Type B pancreatic cell (in vitro differentiated cells): ENCODE results near the gene ATP4A. TPM values are rescaled to one million over a fixed set of nuclear protein-coding genes. Genes with fewer than 3 reads are reported as not detected.
A peak's percentile ranks its signal among the peaks of the same experiment; 100 is the strongest.

Source experiments
- DNase-seq: peaks from one replicate; pipeline ENCODE4 v3.0.0; 2021; ENCODE audit warnings: mixed read lengths; ENCODE audit not compliant: unreplicated experiment; ENCODE audit errors: extremely low spot score
- H3K27ac Mint-ChIP-seq: 2 replicates; pipeline ENCODE4 v1.8.0; 2021; ENCODE audit warnings: mild to moderate bottlenecking, mixed read lengths
- H3K27me3 Mint-ChIP-seq: 2 replicates; pipeline ENCODE4 v1.8.0; 2021; ENCODE audit warnings: mixed read lengths
- H3K36me3 Mint-ChIP-seq: 2 replicates; pipeline ENCODE4 v1.8.0; 2021; ENCODE audit warnings: mixed read lengths
- H3K4me1 Mint-ChIP-seq: one replicate; pipeline ENCODE4 v1.8.0; 2021; ENCODE audit warnings: mixed read lengths; ENCODE audit not compliant: unreplicated experiment
- H3K4me3 Mint-ChIP-seq: 2 replicates; pipeline ENCODE4 v1.8.0; 2021; ENCODE audit warnings: mild to moderate bottlenecking, mixed read lengths
- H3K9me3 Mint-ChIP-seq: 2 replicates; pipeline ENCODE4 v1.8.0; 2021; ENCODE audit warnings: mixed read lengths
- total RNA-seq: library from RNA; stranded (reverse); gene quantifications from 2 replicates; pipeline ENCODE4 v1.2.1, GENCODE V29; 2021; ENCODE audit warnings: low replicate concordance
- TF ChIP-seq, protein P1 (sequence below): fragments of 200-600 bp; sonication (generic); conservative IDR thresholded peaks from 2 replicates; pipeline ENCODE4 v1.5.0; 2021; ENCODE audit warnings: antibody characterized with exemption, mild to moderate bottlenecking

The ATP4A gene
- total RNA-seq, 1 donor from 2014 or later: 16.8 TPM

DNA sequence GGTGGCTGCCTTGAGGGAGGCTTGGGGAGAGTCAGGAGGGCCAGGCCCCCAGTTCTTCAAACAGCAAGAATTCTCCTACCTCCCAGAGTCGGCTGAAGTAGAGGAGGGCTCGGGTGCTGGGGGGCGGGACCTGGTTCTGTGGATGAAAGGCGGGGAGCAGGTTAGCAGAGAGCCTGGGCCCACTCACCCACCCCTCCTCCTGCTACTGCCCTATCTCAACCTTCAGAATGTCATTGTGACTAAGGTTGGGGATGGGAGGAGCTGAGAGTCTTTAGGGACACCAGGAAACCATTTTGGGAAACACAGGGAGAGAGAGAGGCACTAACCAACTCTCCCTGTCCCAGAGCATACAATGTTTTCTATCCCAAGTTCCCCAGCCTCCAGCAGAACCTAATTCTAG lies 60.7 kb downstream of the ATP4A start:
- TF ChIP-seq, protein P1, sequence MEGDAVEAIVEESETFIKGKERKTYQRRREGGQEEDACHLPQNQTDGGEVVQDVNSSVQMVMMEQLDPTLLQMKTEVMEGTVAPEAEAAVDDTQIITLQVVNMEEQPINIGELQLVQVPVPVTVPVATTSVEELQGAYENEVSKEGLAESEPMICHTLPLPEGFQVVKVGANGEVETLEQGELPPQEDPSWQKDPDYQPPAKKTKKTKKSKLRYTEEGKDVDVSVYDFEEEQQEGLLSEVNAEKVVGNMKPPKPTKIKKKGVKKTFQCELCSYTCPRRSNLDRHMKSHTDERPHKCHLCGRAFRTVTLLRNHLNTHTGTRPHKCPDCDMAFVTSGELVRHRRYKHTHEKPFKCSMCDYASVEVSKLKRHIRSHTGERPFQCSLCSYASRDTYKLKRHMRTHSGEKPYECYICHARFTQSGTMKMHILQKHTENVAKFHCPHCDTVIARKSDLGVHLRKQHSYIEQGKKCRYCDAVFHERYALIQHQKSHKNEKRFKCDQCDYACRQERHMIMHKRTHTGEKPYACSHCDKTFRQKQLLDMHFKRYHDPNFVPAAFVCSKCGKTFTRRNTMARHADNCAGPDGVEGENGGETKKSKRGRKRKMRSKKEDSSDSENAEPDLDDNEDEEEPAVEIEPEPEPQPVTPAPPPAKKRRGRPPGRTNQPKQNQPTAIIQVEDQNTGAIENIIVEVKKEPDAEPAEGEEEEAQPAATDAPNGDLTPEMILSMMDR: no peak
- H3K36me3 Mint-ChIP-seq: peaks cover 5% of the 10 kb centered on the region
- peaks cover 6% of the 10 kb centered on the region for H3K27me3 Mint-ChIP-seq
- H3K4me3 Mint-ChIP-seq: no peak overlapping the region
- no peaks in the 10 kb centered on the region for H3K4me1 Mint-ChIP-seq
- peak overlapping the region; percentile 55 for H3K27ac Mint-ChIP-seq
- H3K9me3 Mint-ChIP-seq: no peaks in the 10 kb centered on the region
- DNase-seq: no peak

DNA sequence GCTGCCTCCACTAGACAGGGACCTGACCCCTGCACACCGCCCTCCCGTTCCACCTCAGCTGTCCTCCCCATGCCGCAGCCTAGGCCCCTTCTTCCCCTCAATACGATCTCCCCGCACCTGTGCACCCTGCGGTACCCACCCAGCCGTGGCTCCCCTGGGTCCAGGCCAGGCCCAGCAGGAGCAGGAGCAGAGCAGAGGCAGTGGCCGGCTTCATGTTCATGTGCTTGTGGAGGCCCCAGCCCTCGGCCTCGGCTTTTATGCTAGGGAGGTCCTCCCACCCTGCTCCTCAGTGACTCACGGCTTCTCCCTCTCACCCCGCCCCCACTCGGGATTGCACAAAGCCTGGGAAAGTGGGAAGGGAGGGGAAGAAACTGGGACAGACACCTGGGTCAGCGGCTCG lies 61.8 kb downstream of the ATP4A start:
- peaks cover 5% of the 10 kb centered on the region for H3K36me3 Mint-ChIP-seq

DNA sequence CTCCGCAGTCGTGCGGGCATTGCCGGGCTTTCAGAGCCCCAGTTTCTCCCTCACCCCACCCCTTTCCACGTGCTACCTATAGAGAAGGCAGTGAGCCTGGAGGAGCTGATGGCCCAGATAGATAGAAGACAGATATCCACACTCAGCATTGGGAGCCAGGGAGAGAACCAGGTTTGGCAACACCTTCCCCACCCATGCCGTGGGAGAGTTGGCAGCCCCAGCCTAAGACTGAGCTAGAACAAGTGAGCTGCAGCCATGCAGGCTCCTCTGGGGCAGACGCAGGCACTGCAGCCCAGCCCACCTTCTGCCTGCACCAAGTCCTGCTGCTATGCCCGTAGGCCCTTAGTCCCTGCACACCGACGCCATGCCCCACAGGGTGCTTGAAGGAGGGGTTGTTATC lies 62.8 kb downstream of the ATP4A start:
- no peaks in the 10 kb centered on the region for H3K4me1 Mint-ChIP-seq
- H3K27me3 Mint-ChIP-seq: no peaks in the 10 kb centered on the region
- H3K36me3 Mint-ChIP-seq: no peaks in the 10 kb centered on the region
- H3K4me3 Mint-ChIP-seq: no peak overlapping the region
- no peak for DNase-seq
- no peak overlapping the region for H3K27ac Mint-ChIP-seq
- TF ChIP-seq, protein P1: no peak
- H3K9me3 Mint-ChIP-seq: no peaks in the 10 kb centered on the region

More for the DNA sequence above, 61.8 kb downstream of the ATP4A start:
- Mint-ChIP-seq H3K4me1 (no peaks in the 10 kb centered on the region), H3K27me3 (no peaks in the 10 kb centered on the region), H3K9me3 (no peaks in the 10 kb centered on the region), H3K4me3 (no peak overlapping the region), H3K27ac (no peak overlapping the region)
- TF ChIP-seq, protein P1: no peak
- no peak for DNase-seq

Other genes with a start within 250 kb of the ATP4A start
- 0.92 and 2.1 TPM in 2 replicates for gene CD22, start 234.5 kb downstream of the ATP4A start, total RNA-seq
- 2.1 and 2.7 TPM in 2 replicates for gene FFAR1, start 215.8 kb downstream of the ATP4A start, total RNA-seq
- gene FFAR3, start 205.2 kb downstream of the ATP4A start, total RNA-seq: 0.34 and 0.45 TPM in 2 replicates
- gene GPR42, start 192.6 kb downstream of the ATP4A start, total RNA-seq: not detected in 2 replicates
- gene FFAR2, start 115.4 kb downstream of the ATP4A start, total RNA-seq: 1.1 and 2.2 TPM in 2 replicates
- 0.80 and 2.0 TPM in 2 replicates for gene KRTDAP, start 73.2 kb downstream of the ATP4A start, total RNA-seq
- 70.9 and 141 TPM in 2 replicates for gene DMKN, start 50.0 kb downstream of the ATP4A start, total RNA-seq
- gene SBSN, start 35.3 kb downstream of the ATP4A start, total RNA-seq: 0.53 TPM in 1 of 2 replicates, not detected in the other
- gene GAPDHS, start 30.2 kb downstream of the ATP4A start, total RNA-seq: not detected in 2 replicates
- 104 and 113 TPM in 2 replicates for gene TMEM147, start 18.0 kb downstream of the ATP4A start, total RNA-seq
- not detected in 2 replicates for gene PMIS2, start 22.5 kb upstream of the ATP4A start, total RNA-seq
- 19.5 and 42.6 TPM in 2 replicates for gene HAUS5, start 49.1 kb upstream of the ATP4A start, total RNA-seq
- gene RBM42, start 65.4 kb upstream of the ATP4A start, total RNA-seq: 79.6 and 84.9 TPM in 2 replicates
- 1.1 TPM in 2 replicates for gene ETV2, start 78.1 kb upstream of the ATP4A start, total RNA-seq
- 408 and 544 TPM in 2 replicates for gene COX6B1, start 84.7 kb upstream of the ATP4A start, total RNA-seq
- 4.4 and 5.1 TPM in 2 replicates for gene UPK1A, start 102.9 kb upstream of the ATP4A start, total RNA-seq
- not detected in 2 replicates for gene ZBTB32, start 140.9 kb upstream of the ATP4A start, total RNA-seq
- gene KMT2B, start 154.3 kb upstream of the ATP4A start, total RNA-seq: 52.3 and 55.4 TPM in 2 replicates
- gene IGFLR1, start 178.8 kb upstream of the ATP4A start, total RNA-seq: 1.5 and 3.8 TPM in 2 replicates
- gene U2AF1L4, start 181.8 kb upstream of the ATP4A start, total RNA-seq: 22.2 and 25.4 TPM in 2 replicates
- 74.2 and 85.4 TPM in 2 replicates for gene PSENEN, start 182.0 kb upstream of the ATP4A start, total RNA-seq
- gene LIN37, start 184.9 kb upstream of the ATP4A start, total RNA-seq: 15.5 and 17.9 TPM in 2 replicates
- 0.43 and 0.60 TPM in 2 replicates for gene HSPB6, start 193.4 kb upstream of the ATP4A start, total RNA-seq
- gene PROSER3, start 194.5 kb upstream of the ATP4A start, total RNA-seq: 34.6 and 48.0 TPM in 2 replicates
- 16.3 and 71.8 TPM in 2 replicates for gene ARHGAP33, start 211.9 kb upstream of the ATP4A start, total RNA-seq
- 11.5 and 20.6 TPM in 2 replicates for gene PRODH2, start 249.2 kb upstream of the ATP4A start, total RNA-seq